ENCODE results near the gene LRRC3C.

DNA sequence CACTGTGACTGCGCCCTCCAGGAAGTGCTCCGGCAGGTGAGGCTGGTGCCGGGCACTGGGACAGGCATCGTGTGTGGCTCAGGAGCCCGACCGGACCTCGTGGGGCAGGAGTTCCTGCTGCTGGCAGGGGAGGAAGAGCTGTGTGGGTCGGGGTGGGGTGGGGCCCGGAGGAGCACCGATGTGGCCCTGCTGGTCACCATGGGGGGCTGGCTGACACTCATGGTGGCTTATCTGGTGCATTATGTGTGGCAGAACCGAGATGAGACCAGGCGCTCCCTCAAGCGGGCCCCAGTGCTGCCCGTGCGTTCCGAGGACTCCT lies 16.8 kb downstream of the LRRC3C start:
- TF ChIP-seq POLR2A (IDR thresholded peaks at IDR 0.05) (no peak), CTCF (IDR thresholded peaks at IDR 0.05) (no peak), POLR2AphosphoS5 (IDR thresholded peaks at IDR 0.05) (no peak)
